Measurements from ENCODE around the gene CALR3.

DNA sequence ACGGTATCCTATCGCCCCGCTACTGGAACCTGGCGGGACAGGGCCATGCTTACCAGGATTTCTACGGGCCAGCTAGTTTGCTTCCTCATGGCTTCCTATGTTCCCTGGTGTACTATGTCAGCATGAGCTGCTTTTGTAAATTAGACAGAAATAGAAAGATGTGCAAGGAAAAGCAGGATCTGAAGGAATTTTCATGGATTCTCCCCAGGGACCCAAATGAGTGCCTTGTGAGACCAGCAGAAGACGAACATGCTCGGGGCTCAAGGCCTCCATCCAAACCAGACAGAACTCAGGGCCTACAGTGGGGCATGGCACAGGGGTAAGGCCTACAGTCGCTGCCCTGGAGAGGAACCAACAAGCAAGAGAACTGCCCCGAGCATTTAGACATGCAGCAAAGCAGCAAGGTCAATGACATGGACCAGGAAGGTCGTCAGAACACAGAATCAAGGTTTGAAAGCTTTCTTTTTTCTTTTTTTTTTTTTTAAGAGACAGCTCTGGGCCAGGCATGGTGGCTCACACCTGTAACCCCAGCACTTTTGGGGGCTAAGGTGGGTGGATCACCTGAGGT, 41.5 kb downstream of the CALR3 start:
- TF ChIP-seq POLR2A (IDR thresholded peaks at IDR 0.05), result no peak
- TF ChIP-seq, protein P1, sequence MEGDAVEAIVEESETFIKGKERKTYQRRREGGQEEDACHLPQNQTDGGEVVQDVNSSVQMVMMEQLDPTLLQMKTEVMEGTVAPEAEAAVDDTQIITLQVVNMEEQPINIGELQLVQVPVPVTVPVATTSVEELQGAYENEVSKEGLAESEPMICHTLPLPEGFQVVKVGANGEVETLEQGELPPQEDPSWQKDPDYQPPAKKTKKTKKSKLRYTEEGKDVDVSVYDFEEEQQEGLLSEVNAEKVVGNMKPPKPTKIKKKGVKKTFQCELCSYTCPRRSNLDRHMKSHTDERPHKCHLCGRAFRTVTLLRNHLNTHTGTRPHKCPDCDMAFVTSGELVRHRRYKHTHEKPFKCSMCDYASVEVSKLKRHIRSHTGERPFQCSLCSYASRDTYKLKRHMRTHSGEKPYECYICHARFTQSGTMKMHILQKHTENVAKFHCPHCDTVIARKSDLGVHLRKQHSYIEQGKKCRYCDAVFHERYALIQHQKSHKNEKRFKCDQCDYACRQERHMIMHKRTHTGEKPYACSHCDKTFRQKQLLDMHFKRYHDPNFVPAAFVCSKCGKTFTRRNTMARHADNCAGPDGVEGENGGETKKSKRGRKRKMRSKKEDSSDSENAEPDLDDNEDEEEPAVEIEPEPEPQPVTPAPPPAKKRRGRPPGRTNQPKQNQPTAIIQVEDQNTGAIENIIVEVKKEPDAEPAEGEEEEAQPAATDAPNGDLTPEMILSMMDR (IDR thresholded peaks at IDR 0.05), result no peak

All from esophagus squamous epithelium (tissue), 4 donors.